Measurements from ENCODE around the gene KLK1. TPM values are rescaled to one million over a fixed set of nuclear protein-coding genes. Genes with fewer than 3 reads are reported as not detected.

The KLK1 gene
- total RNA-seq, 1 experiment from 2014 or later = 0.31 TPM

DNA sequence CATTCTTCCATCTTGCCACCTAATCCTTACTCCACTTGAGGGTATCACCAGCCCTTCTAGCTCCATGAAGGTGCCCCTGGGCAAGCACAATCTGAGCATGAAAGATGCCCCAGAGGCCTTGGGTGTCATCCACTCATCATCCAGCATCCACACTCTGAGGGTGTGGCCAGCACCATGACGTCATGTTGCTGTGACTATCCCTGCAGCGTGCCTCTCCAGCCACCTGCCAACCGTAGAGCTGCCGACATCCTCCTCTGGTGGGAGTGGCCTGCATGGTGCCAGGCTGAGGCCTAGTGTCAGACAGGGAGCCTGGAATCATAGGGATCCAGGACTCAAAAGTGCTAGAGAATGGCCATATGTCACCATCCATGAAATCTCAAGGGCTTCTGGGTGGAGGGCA, 28.0 kb upstream of the KLK1 start:
- H3K9me3 ChIP-seq (ENCODE audit: control insufficient read depth, insufficient read depth, low read depth, low read length) = no peaks in the 10 kb centered on the region
- ATAC-seq (no peak), DNase-seq (ENCODE audit: low read depth, low spot score) (no peak)
- ChIA-PET POLR2A (no interaction called here), CTCF (no interaction called here)
- H3K4me3 ChIP-seq (ENCODE audit: low read depth in 2 of 2, low read length in 2 of 2) = no peak overlapping the region
- no peak overlapping the region for H3K27ac ChIP-seq (ENCODE audit: low read length)
- TF ChIP-seq CTCF (IDR thresholded peaks at IDR 0.05) (no peak), SIN3A (IDR thresholded peaks at IDR 0.05; ENCODE audit: borderline replicate concordance, insufficient read depth, low read depth, low read length) (no peak), TCF7L2 (IDR thresholded peaks at IDR 0.05; ENCODE audit: low read depth, low read length) (no peak), POLR2AphosphoS5 (IDR thresholded peaks at IDR 0.05; ENCODE audit: low read depth, low read length) (no peak)
- TF ChIP-seq, protein P1, sequence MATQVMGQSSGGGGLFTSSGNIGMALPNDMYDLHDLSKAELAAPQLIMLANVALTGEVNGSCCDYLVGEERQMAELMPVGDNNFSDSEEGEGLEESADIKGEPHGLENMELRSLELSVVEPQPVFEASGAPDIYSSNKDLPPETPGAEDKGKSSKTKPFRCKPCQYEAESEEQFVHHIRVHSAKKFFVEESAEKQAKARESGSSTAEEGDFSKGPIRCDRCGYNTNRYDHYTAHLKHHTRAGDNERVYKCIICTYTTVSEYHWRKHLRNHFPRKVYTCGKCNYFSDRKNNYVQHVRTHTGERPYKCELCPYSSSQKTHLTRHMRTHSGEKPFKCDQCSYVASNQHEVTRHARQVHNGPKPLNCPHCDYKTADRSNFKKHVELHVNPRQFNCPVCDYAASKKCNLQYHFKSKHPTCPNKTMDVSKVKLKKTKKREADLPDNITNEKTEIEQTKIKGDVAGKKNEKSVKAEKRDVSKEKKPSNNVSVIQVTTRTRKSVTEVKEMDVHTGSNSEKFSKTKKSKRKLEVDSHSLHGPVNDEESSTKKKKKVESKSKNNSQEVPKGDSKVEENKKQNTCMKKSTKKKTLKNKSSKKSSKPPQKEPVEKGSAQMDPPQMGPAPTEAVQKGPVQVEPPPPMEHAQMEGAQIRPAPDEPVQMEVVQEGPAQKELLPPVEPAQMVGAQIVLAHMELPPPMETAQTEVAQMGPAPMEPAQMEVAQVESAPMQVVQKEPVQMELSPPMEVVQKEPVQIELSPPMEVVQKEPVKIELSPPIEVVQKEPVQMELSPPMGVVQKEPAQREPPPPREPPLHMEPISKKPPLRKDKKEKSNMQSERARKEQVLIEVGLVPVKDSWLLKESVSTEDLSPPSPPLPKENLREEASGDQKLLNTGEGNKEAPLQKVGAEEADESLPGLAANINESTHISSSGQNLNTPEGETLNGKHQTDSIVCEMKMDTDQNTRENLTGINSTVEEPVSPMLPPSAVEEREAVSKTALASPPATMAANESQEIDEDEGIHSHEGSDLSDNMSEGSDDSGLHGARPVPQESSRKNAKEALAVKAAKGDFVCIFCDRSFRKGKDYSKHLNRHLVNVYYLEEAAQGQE (IDR thresholded peaks at IDR 0.05; ENCODE audit: insufficient read depth in 1 of 2, low read depth in 2 of 2, low read length in 1 of 2) = no peak
- H3K27me3 ChIP-seq (ENCODE audit: control insufficient read depth, insufficient read depth, low read length) = no peaks in the 10 kb centered on the region; the same call in none of the 2 replicates
- in situ Hi-C loops (cut with HindIII; ENCODE audit: low pct_unique_long_range_greater_than_20kb, low sequenced_read_pairs) (no loop called here), intact Hi-C loops (cut with micrococcal nuclease; ENCODE audit: unreplicated experiment) (no loop called here)
- H3K36me3 ChIP-seq (ENCODE audit: control insufficient read depth, insufficient read depth, low read length) = no peaks in the 10 kb centered on the region
- no peaks in the 10 kb centered on the region for H3K4me1 ChIP-seq (ENCODE audit: control insufficient read depth, insufficient read depth, low read length)
- no TSS peak for BruUV-seq (replicated peaks)

GRCh38 chr19:50850738-50851137, 27.2 kb upstream of the KLK1 start:
- TF ChIP-seq POLR2AphosphoS5 (IDR thresholded peaks at IDR 0.05; ENCODE audit: low read depth, low read length) = no peak
- no peak for TF ChIP-seq SIN3A (IDR thresholded peaks at IDR 0.05; ENCODE audit: borderline replicate concordance, insufficient read depth, low read depth, low read length)
- TF ChIP-seq TCF7L2 (IDR thresholded peaks at IDR 0.05; ENCODE audit: low read depth, low read length) = no peak
- TF ChIP-seq CTCF (IDR thresholded peaks at IDR 0.05) = no peak
- TF ChIP-seq, protein P1 (IDR thresholded peaks at IDR 0.05; ENCODE audit: insufficient read depth in 1 of 2, low read depth in 2 of 2, low read length in 1 of 2) = no peak
- H3K36me3 ChIP-seq (ENCODE audit: control insufficient read depth, insufficient read depth, low read length) = no peaks in the 10 kb centered on the region
- H3K27ac ChIP-seq (ENCODE audit: low read length) = no peak overlapping the region
- ATAC-seq (no peak), DNase-seq (ENCODE audit: low read depth, low spot score) (no peak)
- H3K4me1 ChIP-seq (ENCODE audit: control insufficient read depth, insufficient read depth, low read length) = no peaks in the 10 kb centered on the region
- H3K9me3 ChIP-seq (ENCODE audit: control insufficient read depth, insufficient read depth, low read depth, low read length) = no peaks in the 10 kb centered on the region
- BruUV-seq (replicated peaks) = no TSS peak
- in situ Hi-C loops (cut with HindIII; ENCODE audit: low pct_unique_long_range_greater_than_20kb, low sequenced_read_pairs) (no loop called here), intact Hi-C loops (cut with micrococcal nuclease; ENCODE audit: unreplicated experiment) (no loop called here)
- CTCF ChIA-PET = no interaction called here
- POLR2A ChIA-PET = interaction anchor here (0.6 kb wide), 1 partner anchor 19 kb away, joined by 4 read pairs; no protein-coding TSS in a partner anchor
- no peak overlapping the region for H3K4me3 ChIP-seq (ENCODE audit: low read depth in 2 of 2, low read length in 2 of 2)
- H3K27me3 ChIP-seq (ENCODE audit: control insufficient read depth, insufficient read depth, low read length) = no peaks in the 10 kb centered on the region; the same call in none of the 2 replicates

Data from Panc1 (cell line).